Measurements from ENCODE around the gene ABCC12. TPM values are rescaled to one million over a fixed set of nuclear protein-coding genes. Genes with fewer than 3 reads are reported as not detected.

ABCC12 gene
- total and polyA plus RNA-seq, 2 of the 4 experiments (the other 2 are of a cell fraction), result under 0.01 TPM; not detected in 1

DNA sequence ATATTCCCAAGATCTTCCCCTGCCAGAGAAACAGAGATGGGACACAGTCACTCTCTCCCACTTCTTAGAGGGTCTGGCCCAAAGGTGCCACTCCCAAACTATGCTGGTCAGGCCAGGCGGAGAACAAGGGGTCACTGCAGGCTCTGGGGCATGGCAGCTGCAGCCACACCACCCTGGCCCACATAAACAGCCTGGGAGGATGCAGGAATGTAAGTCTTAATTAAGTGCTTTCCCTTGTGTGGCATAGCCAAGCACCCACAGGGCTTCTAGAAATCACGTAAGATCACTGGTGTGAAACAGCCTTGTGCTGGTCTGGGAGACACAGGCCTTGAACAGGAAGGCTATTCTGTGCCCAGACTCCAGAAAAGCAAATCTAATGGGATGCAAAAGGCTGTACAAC, 31.5 kb downstream of the ABCC12 start:
- ChIA-PET POLR2A (ENCODE audit: unreplicated experiment) (no interaction called here), CTCF (interaction anchor here (1.7 kb wide), 1 partner anchor 40 kb away, joined by 9 read pairs; no protein-coding TSS in a partner anchor)
- intact Hi-C loops (cut with micrococcal nuclease), result loop anchor here (5.0 to 10.0 kb wide), 2 partner anchors 72 to 389 kb away; no protein-coding TSS in a partner anchor
- ATAC-seq (ENCODE audit: low read depth) (no peak), DNase-seq (no peak)
- H2AK9ac ChIP-seq (replicated peaks; ENCODE audit: low read depth, low read length, poor library complexity), result peak overlapping the region; percentile 82
- peak overlapping the region; percentile 83 for H2BK5ac ChIP-seq (ENCODE audit: low read depth, low read length, poor library complexity, severe bottlenecking)
- peak overlapping the region; percentile 19 for H2AFZ ChIP-seq (replicated peaks; ENCODE audit: low read length, poor library complexity)
- peak overlapping the region; percentile 82 for H2BK15ac ChIP-seq (ENCODE audit: low read depth, low read length)
- H3K36me3 ChIP-seq (ENCODE audit: control insufficient read depth, insufficient read depth, low read length), result no peaks in the 10 kb centered on the region
- peak overlapping the region; percentile 99 for H2BK120ac ChIP-seq (ENCODE audit: low read depth, low read length)
- no peak overlapping the region for H3K9ac ChIP-seq (ENCODE audit: low read depth, low read length)
- peak overlapping the region; percentile 81 for H3K18ac ChIP-seq (ENCODE audit: low read depth, low read length)
- no peak overlapping the region for H3K4me3 ChIP-seq (ENCODE audit: insufficient read depth, low read depth, low read length)
- peaks cover 31% of the 10 kb centered on the region for H3K4me1 ChIP-seq (ENCODE audit: control insufficient read depth, insufficient read depth, low read length)
- no peaks in the 10 kb centered on the region for H3K79me1 ChIP-seq (ENCODE audit: low read depth in 1 of 2, low read length in 2 of 2)
- in situ Hi-C loops (cut with MboI; ENCODE audit: low sequenced_read_pairs), result no loop called here
- no peak overlapping the region for H4K5ac ChIP-seq (ENCODE audit: low read depth, low read length)
- peak overlapping the region; percentile 100 for H2BK20ac ChIP-seq (ENCODE audit: low read depth, low read length)
- H3K23ac ChIP-seq (ENCODE audit: low read depth, low read length), result peak overlapping the region; percentile 89
- no TSS peak for BruUV-seq (replicated peaks)
- no peak for TF ChIP-seq RFX5 (IDR thresholded peaks at IDR 0.05; ENCODE audit: low read depth, low read length)
- no peak for TF ChIP-seq BHLHE40 (IDR thresholded peaks at IDR 0.05; ENCODE audit: low read depth, low read length)
- TF ChIP-seq MXI1 (IDR thresholded peaks at IDR 0.05; ENCODE audit: borderline replicate concordance, low read depth, low read length), result no peak
- TF ChIP-seq POLR2A (IDR thresholded peaks at IDR 0.05; ENCODE audit: low read depth, low read length), result no peak
- no peak for TF ChIP-seq MAZ (IDR thresholded peaks at IDR 0.05; ENCODE audit: borderline replicate concordance, low read depth, low read length)
- no peak for TF ChIP-seq MAFK (IDR thresholded peaks at IDR 0.05; ENCODE audit: low read depth, low read length)
- no peak for TF ChIP-seq FOS (IDR thresholded peaks at IDR 0.05; ENCODE audit: low read depth, low read length)
- TF ChIP-seq CEBPB (IDR thresholded peaks at IDR 0.05; ENCODE audit: low read depth, low read length), result no peak
- TF ChIP-seq RCOR1 (IDR thresholded peaks at IDR 0.05; ENCODE audit: insufficient replicate concordance, low read length), result no peak
- TF ChIP-seq, protein P1, sequence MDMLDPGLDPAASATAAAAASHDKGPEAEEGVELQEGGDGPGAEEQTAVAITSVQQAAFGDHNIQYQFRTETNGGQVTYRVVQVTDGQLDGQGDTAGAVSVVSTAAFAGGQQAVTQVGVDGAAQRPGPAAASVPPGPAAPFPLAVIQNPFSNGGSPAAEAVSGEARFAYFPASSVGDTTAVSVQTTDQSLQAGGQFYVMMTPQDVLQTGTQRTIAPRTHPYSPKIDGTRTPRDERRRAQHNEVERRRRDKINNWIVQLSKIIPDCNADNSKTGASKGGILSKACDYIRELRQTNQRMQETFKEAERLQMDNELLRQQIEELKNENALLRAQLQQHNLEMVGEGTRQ (IDR thresholded peaks at IDR 0.05; ENCODE audit: low read depth, low read length), result no peak
- H3K27ac ChIP-seq (ENCODE audit: insufficient read depth, low read length), result peak overlapping the region; percentile 86
- H2AK5ac ChIP-seq (ENCODE audit: low read depth, low read length), result peak overlapping the region; percentile 94
- peaks cover 47% of the 10 kb centered on the region for H3K9me1 ChIP-seq (ENCODE audit: insufficient read depth, low read length)
- no peaks in the 10 kb centered on the region for H3K27me3 ChIP-seq (ENCODE audit: control insufficient read depth, insufficient read depth, low read length)
- H3K14ac ChIP-seq (replicated peaks; ENCODE audit: low read depth, low read length), result peak overlapping the region; percentile 88
- peak overlapping the region; percentile 20; the same call in 1 of the 2 replicates for H3K56ac ChIP-seq (ENCODE audit: extremely low read depth, insufficient read depth, low read length)
- WGBS, 2 experiments (ENCODE audit: extremely low coverage in 2 of 2, insufficient read length in 1 of 2), result 83% methylated on average over 1 of the region's 2 CpGs; no CpG with 5 or more reads in 1 of the 2 experiments
- no peak overlapping the region for H3K4me2 ChIP-seq (ENCODE audit: low read depth, low read length)
- H4K20me1 ChIP-seq (ENCODE audit: insufficient read depth, low read length), result no peaks in the 10 kb centered on the region
- H3K4ac ChIP-seq (ENCODE audit: low read depth, low read length), result peak overlapping the region; percentile 97
- dilution Hi-C loops (cut with HindIII; ENCODE audit: low sequenced_read_pairs, unreplicated experiment), result no loop called here
- H4K8ac ChIP-seq (ENCODE audit: low read depth in 2 of 2, low read length in 2 of 2), result peak overlapping the region; percentile 55 to 88
- H4K91ac ChIP-seq (ENCODE audit: insufficient read depth, low read depth, low read length), result peak overlapping the region; percentile 98
- no peaks in the 10 kb centered on the region for H3K9me3 ChIP-seq (ENCODE audit: control insufficient read depth, insufficient read depth, low read length)
